Testis (tissue), 2 donors: ENCODE measurements around the gene MIER2.

Experiments used
- POLR2A ChIP-seq: fragments of 450-650 bp; IDR thresholded peaks from one replicate; pipeline ENCODE4 v1.6.1; 2017; ENCODE audit warnings: antibody characterized with exemption, mild to moderate bottlenecking, moderate library complexity
- TF ChIP-seq, protein P1 (sequence below), 3 experiments: fragments of 450-650 bp in 2 of 3; fragments of 200-600 bp in 1 of 3; sonication (generic) in 1 of 3; IDR thresholded peaks; one replicate each; pipeline ENCODE4 v1.5.1; 2016 to 2019; ENCODE audit warnings: antibody characterized with exemption in 3 of 3, mild to moderate bottlenecking in 2 of 3, moderate library complexity in 1 of 3

DNA sequence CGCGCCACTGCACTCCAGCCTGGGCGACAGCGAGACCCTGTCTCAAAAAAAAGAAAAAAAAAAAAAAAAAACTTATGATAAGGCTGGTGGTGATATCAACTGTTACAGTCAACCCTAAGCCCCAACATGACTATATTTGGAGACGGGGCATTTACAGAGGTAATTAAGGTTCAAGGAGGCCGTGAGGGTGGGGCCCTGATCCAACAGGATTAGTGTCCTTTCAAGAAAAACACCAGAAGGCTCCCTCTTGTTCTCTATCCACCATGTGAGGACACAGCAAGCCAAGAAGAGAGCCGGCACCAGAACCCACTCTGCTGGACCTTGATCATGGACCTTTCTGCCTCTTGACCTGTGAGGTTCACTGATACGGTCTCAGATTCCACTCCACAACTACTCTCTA, 14.1 kb downstream of the MIER2 start:
- TF ChIP-seq, protein P1, sequence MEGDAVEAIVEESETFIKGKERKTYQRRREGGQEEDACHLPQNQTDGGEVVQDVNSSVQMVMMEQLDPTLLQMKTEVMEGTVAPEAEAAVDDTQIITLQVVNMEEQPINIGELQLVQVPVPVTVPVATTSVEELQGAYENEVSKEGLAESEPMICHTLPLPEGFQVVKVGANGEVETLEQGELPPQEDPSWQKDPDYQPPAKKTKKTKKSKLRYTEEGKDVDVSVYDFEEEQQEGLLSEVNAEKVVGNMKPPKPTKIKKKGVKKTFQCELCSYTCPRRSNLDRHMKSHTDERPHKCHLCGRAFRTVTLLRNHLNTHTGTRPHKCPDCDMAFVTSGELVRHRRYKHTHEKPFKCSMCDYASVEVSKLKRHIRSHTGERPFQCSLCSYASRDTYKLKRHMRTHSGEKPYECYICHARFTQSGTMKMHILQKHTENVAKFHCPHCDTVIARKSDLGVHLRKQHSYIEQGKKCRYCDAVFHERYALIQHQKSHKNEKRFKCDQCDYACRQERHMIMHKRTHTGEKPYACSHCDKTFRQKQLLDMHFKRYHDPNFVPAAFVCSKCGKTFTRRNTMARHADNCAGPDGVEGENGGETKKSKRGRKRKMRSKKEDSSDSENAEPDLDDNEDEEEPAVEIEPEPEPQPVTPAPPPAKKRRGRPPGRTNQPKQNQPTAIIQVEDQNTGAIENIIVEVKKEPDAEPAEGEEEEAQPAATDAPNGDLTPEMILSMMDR (IDR thresholded peaks at IDR 0.05), result no peak
- TF ChIP-seq POLR2A, result no peak
